ENCODE data around the gene TECPR1.
A peak's percentile ranks its signal among the peaks of the same experiment; 100 is the strongest.

Gene TECPR1

DNA sequence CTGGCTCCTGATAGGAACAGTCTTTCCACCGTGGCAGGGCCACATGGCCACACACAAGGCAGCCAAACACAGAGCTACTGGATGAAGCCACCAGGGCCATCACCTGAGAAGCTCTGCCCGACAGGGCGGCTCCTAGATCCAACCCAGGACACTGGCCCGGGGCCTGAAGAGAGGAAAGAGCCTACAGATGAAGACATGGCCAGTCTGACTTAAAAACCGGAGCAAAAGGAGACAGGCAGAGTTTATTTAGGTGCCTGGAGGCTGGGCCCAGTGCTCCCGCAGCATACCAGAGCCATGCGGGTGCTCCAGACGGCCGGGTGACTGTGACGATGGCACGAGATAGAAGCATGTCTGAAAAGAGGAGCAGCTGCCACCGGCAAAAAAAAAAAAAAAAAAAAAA, 3.9 kb downstream of the TECPR1 start:
- no peak for DNase-seq (ENCODE audit: low spot score)

DNA sequence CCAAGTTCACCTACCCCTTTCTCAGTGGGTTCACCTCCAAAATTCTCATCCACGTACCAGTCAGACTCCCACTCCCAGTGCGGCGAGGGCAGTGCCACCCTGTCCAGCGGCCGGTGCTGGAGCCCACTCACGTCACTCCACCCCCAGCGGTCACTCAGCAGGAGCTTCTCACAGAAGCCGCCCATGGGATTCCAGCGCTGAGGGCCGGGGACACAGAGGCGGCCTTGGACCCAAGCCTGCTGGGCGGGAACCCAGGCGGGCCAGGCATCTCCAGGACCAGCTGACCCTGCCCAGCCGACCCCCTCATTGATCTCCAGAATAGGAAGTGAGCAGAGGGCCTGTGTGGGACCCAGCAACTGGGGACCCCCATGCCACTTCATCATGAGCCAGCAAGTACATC, 7.2 kb downstream of the TECPR1 start:
- no peak for DNase-seq (ENCODE audit: low spot score)

DNA sequence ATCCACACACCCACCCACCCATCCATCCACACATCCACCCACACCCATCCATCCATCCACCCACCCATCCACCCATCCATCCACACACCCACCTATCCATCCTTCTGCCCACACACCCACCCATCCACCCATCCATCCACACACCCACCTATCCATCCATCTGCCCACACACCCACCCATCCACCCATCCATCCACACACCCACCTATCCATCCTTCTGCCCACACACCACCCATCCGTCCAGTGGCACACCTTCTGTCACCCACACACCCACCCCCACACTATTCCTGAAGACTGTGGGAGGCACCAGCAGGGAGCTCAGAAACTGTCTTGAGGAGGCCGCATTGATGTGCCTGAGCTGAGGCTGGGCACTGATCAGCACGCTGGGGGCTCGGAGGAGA, 9.1 kb downstream of the TECPR1 start:
- DNase-seq (ENCODE audit: low spot score), result no peak

DNA sequence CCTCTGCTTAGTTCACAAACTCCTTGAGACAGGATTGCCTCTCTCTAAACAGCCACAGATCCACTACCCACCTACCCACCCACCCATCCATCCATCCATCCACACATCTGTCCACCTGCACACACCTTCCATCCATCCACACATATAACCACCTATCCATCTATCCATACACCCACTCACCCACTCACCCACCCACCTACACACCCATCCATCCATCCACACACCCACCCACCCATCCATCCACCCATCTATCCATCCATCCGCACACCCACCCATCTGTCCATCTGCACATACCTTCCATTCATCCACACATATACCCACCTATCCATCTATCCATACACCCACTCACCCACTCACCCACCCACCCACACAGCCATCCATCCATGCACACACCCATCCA, 9.7 kb downstream of the TECPR1 start:
- DNase-seq (ENCODE audit: low spot score), result no peak

DNA sequence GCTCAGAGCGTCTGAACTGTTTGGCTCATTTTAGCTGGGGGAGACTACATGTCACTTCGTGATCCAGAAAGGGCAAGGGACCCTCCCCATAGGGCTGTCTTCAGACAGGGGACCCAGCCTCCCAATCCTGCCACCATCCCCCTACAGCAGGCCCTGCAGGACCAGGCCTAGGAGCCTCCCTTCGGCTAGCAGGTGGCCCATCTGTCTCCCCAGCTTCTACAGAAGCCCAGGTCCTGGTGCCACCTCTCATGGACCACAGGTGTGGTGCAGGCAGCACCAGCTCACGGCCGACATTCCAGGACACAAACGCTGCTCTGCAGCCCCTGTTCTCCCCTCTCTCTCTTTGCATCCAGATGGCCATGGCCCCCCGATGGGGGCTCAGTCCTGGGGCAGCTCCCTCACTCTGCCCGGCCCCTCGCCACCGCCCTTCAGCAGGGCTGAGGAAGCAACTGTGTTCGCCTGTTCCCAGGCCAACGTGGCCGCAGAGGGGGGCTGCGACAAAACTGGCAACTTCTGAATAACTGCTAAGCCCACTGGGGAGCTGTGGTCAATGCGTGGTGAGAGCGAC, 10.3 kb downstream of the TECPR1 start:
- no peak for DNase-seq (ENCODE audit: low spot score)

DNA sequence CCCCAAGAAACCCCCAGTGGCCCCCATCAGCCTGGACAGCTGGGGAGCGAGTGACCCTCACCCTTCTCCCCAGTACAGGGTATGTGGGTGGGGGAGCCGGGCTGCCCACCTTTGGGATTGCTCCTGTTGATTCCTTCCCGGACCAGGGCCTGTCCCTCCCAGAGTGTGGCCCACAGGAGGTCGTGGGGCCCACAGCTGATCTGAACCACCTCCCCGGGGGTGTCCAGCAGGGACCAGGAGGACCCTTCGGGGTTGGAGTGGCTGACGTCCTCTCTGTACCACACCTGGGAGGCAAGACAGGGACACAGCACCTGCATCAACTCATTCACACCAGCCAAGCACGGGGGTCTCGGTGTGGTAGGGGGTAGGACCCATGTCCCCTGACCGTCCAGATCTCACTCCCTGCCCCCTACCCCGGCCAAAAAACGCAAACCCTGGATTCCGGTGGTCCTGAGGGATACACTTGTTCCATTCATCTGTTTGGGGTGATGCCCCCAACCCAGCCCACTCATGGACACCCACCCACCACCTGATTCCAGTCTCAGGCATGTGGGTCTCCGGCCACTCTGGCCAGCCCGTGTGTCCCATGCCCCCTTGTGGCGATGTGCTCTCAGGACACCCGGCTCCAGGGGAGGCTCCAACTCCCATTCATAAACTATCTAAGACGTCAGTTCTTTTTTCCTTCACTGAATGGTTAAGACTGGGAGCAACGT, 10.9 kb downstream of the TECPR1 start:
- peak; percentile 79 for DNase-seq (ENCODE audit: low spot score)

DNA sequence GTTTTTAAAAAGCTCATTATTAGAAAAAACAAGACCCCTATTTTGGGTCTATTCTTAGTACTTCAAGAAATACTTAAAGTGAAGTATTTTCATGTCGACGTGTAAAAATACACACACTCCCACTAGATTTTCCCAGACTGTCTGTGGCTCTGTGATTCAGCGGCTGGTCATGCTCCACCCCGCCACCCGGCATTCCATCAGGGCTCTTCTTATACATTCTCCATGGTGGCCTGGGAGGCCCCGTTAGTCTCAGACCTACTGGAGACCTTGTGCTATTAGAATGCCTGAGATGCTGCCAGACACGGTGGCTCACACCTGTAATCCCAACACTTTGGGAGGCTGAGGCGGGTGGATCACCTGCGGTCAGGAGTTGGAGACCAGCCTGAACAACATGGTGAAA, 13.1 kb downstream of the TECPR1 start:
- DNase-seq (ENCODE audit: low spot score), result no peak

DNA sequence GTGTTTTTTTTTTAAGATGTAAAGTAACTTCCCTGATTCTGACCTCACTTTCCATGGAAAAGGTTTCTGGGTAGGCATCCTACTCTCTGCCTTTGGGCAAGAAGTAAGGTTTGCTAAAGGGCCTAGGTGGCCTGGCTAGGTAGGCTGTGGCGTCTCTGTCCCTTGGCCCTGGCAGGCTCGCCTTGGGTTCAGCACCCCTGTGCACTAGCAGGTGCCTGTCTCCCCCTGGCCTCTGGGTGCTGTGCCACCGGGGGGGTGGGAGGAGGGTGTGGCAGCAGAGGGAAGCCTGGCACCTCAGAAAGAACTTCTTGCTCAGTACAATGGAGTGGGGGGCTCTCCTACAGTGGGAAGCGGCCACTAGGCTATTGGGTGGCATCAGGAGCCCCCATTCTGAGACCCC, 14.0 kb downstream of the TECPR1 start:
- DNase-seq (ENCODE audit: low spot score), result no peak

DNA sequence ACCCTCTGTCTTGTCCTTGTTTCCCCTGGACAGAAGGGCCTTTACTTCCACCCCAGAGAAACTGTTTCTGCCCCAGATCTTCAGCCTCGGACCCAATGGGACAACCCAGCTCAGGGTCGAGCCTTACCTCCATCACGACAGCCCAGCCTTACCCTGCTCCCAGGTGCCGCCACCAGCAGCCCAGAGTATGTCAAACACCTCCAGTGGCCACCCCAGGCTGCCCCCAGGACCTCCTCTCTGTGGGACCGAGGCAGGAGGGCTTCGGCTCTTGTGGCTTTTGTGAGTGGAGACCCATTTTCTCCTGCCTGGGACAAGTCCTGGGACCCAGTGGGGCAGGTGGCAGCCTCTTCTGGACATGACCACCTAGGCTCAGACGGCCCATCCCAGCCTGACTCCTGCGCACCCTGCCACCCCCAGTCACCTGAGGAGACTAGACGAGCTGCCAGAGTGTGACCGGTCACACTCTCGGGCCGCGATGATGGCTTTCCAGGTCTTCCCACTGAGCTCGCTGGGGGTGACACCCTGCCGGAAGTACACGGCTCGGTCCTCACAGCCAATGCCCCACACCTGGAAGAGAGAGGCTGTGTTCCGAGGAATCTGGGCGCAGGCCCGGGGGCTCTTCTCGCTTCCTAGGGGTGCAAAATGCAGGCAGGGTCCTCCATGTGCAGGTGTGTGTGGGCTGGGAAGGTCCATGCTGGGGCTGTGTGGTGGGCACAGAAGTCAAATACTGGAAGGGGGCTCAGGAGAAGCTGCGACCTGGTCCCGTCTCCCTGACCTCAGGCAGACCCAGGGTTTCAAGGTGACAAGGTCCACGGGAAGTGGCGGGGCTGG, 15.5 kb downstream of the TECPR1 start:
- DNase-seq (ENCODE audit: low spot score), result no peak

DNA sequence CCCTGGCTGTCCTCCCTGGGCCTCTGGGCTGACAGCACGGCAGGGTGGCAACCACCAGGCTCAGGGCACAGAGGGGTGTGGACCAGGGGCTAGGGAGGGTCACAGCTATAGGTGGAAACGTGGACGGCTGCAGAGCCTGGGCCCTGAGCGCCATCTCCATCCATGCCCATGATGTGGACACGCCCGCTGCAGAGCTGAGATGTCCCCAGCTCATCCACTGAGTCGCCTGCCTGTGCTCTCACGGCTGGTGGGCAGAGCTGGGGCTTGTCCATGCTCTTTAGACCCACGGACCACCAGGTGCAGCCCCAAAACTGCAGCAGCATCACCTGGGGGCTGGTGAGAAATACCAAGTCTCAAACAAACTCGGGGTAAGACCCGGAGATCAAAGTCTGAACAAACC, 16.1 kb downstream of the TECPR1 start:
- DNase-seq (ENCODE audit: low spot score), result no peak

DNA sequence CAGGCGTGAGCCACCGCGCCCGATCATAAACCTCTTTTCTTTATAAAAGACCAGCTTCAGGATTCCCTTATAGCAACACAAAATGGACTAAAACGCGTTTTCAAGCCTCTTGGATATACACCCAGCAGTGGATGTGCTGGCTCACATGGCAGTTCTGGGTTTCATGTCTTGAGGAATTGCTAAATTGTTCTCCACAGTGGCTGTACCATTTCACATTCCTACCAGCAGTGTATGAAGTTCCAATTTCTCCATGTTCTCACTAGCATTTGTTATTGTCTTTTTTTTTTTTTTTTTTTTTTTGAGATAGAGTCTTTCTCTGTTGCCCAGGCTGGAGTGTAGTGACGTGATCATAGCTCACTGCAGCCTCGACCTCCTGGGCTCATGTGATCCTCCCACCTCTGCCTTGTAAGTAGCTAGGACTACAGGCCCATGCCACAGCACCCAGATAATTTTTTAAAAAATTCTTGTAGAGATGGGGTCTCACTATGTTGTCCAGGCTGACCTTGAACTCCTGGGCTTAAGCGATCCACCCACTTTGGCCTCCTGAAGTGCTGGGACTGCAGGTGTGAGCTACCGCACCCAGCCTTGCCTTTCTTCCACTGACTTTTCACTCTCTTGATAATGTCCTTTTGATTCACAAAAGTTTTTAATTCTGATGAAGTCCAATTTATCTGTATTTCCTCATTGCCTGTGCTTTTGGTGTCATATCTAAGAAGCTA, 17.4 kb downstream of the TECPR1 start:
- no peak for DNase-seq (ENCODE audit: low spot score)

DNA sequence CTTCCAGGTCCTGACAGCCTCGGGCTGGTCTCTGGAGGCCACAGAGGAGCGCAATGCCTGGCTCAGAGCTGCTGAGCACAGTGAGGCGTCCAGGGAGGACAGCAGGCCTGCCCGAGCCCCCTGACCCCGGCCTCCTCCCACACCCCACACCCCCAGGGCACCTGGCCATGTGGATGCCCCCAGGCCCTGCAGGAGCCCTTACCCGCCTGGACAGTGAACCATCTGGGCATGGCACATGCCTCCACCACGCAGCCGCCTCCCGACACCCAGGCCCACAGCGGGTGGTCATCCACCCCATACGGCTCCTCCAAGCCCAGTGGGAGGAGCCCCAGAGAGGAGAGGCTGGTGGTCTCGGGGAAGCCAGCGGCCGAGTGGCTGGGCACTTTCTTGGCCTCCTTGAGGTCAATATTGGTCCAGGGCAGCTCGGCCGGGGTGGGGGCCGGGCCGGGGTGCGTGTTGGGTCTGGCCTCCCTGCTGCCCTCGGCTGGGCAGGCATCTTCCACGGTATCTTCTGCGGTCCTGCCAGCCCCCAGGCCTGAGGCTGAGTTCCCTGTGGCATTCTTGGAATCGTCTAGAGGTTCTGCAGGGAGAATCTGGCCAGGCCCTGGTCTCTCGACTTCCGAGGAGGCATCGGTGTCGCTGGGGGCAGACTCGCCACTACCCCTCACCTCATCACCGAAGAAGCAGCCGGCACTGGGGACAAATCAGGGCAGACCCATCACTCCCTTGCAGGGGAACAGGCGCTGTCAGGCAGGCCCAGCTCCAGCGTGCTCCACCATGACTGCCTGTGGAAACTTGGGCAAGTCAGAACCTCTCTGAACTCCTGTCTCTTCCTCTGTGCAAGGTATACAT, 18.6 kb downstream of the TECPR1 start:
- DNase-seq (ENCODE audit: low spot score), result no peak

DNA sequence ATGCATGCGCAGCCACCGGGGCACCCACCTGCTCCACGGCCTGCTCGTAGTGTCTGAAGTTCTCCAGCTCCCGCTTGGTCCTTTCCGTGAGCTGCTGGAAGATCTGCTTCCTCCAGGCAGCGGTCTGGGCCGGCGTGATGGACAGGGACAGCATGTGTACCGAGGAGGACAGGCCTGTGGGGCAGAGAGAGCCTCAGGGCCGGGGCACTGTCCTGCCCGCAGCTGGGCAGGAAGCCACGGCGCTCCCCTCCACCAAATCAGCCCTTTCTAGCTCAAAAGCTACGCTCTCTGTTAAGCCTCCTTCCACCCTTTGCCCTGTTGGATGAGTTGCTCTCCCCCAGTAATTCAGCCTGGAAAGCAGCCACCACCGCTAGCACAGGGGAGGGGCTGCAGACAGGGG, 19.2 kb downstream of the TECPR1 start:
- DNase-seq (ENCODE audit: low spot score), result no peak

DNA sequence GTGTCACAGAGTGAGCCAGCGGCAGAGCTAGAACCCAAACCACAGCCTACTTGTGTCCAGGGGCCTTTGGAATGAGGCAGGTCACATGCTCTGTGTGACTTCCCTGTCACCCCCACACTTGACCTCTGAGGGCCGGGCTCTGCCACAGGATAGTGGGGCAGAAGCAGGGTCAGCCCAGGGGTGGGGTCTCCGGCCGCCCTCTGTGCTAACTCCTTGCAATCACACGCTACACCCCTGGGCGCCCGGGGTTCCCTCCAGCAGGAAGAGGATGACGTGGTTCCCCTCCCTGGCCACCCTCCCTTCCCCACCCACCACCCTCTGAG, 19.8 kb downstream of the TECPR1 start:
- no peak for DNase-seq (ENCODE audit: low spot score)

DNA sequence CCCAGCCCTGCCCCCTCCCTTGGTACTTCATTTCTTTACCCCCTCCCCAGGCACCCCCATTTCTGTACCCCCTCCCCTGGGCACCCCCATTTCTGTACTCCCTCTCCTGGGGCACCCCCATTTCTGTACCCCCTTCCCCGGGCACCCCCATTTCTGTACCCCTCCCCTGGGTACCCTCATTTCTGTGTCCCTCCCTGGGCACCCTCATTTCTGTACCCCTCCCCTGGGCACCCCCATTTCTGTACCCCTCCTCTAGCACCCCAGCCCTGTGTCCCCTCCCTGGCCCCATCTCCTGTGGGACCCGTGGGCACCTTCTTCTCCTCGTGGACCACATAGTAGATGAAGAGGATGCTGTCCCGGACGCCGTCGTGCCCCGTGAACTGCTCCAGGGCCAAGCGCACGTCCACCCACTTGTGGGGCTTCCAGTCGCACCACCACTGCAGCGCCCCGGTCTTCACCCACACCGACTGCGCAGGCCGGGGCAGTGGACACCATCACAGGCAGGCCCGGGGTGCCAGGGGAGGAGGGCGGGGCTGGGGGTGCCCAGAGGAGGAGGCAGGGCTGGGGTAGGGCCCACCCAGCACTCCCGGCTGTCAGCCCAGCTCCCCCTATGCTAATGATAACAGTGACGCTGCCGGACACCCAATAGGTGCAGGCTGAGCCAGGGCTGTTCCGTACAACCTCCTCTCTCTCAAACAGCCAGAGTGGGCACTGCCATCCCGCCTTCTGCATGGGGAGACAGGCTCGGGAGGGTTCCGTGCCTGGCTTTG, 20.4 kb downstream of the TECPR1 start:
- no peak for DNase-seq (ENCODE audit: low spot score)

DNA sequence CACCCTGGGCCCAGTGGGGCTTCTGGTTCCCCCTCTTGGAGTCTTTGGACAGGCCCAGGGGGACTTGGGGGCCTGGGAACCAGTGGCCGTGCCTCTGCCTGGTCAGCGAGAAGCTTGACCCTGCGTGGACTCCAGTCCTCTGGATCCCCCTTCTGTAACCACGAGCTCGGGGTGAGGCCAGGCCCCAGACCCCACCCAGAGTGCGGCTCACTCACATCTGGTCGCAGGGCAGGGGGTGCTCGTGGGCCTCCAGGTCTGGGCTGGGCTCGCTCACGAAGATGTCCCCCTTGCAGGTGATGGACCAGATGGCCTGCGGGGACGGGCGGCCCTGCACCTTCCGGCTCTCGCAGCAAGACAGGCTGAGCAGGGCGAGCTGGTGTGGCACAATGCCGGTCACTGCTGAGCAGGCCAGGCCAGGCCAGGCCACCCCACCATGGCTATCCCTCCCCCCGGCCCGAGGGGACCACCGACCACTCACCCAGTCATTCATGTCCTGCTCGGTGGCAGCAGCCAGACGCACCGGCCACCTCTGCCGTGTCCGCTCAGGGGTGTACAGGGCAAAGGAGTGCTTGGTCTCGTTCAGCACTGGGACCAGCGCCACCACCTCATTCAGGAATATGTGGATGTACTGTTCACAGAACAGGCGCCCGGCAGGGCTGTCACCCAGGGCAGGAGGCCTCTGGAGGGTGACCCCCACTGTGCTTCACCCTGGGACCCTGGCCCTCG, 21.1 kb downstream of the TECPR1 start:
- DNase-seq (ENCODE audit: low spot score), result no peak

DNA sequence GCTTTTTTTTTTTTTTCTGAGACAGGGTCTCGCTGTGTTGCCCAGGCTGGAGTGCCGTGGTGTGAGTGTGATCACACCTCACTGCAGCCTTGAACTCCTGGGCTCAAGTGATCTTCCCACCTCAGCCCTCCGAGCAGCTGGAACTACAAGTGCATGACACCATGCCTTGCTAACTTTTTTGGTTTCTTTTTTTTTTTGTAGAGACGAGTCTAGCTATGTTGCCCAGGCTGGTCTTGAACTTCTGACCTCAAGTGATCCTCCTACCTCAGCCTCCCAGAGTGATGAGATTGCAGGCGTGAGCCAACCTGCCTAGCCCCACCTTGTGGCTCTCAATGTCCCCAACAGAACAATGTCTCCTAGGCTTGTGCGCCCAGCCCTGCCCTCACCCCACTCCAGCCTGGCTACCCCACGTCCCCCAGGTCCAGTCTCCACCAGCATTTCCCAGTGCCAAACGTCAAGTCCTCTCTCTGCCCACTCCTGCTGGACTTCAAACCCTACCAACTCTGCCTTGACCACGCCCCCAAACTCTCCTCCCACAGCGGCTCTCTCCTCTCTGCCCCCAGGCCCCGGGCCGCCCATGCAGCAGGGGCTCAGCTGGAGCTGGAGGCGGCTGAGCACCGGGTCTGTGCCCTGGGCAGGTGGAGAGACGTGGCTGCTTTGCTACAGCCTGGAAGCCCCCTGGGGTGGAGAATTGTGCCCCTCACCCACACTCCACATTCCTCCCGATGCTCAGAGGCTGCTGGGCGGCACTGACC, 21.9 kb downstream of the TECPR1 start:
- DNase-seq (ENCODE audit: low spot score), result no peak

DNA sequence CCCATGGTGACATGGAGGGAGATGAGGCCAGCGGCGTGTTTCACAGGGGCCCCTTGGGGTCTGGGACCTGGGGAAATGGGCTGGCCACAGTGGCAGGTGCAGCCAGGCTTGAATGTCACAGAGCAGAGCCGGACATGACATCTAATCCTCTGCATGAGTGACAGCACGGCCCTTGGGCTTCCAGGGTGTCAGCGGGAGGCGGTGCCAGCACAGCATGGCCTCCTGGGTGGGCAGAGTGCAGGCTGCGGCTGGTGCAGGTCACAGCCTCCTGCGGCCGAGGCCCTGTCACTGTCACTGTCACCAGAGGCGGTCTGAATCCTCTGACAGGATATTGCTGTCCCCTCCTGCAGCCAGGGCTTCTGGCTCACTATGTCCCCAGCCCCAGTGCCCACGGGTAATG, 22.6 kb downstream of the TECPR1 start:
- no peak for DNase-seq (ENCODE audit: low spot score)

DNA sequence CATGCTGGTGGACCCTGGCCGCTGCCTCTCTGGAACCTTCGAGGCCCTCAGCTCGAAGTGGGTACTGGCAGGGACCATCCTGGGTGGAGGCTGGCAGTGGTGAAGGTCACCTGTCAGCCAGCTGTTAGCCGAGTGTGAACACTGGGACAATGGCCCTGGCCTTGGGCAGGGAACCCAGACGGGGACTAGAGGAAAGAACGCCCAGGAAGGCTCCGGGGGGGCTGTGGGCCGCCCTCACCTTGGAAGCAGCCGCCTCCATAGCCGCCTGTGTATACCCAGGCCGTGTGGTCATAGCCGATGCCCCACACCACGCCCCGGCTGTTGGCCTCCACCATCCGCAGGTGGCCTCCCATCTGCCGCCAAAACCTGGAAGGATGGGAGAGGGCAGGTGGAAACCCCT, 23.2 kb downstream of the TECPR1 start:
- no peak for DNase-seq (ENCODE audit: low spot score)

DNA sequence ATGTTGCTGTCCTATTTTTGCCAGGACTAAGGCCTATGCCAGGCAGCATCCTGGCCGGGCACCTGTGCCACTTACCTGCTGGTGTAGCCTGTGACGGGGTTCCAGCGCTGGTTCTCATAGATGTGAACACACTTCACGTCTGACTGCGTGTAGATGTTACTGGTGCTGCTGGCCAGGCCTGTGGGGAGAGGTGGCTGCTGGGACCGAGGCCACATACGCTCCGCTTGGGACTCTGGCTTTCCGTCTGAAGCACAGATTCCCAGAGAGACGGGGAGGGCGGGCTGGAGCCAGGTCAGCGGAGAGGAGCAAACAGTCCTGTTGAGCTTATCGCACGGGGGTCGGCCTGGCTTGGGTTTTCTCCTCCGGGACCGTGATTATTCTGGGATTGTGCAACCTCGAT, 24.1 kb downstream of the TECPR1 start:
- no peak for DNase-seq (ENCODE audit: low spot score)
